ENCODE measurements around the gene DCAF17. TPM values are rescaled to one million over a fixed set of nuclear protein-coding genes. Genes with fewer than 3 reads are reported as not detected.

DCAF17 gene
- total RNA-seq, 1 experiment from 2014 or later = 20.8 TPM

- intact Hi-C loops (cut with micrococcal nuclease) = loop anchor here (2.0 to 5.0 kb wide), 2 partner anchors 269 to 459 kb away; partner anchors contain the start of gene TLK1
- Mint-ChIP-seq H3K9me3 (ENCODE audit: unreplicated experiment) (no peaks in the 10 kb centered on the region), H3K4me1 (ENCODE audit: insufficient read depth, unreplicated experiment) (peaks cover 17% of the 10 kb centered on the region), H3K36me3 (ENCODE audit: insufficient read depth, unreplicated experiment) (peaks cover 14% of the 10 kb centered on the region), H3K4me3 (ENCODE audit: unreplicated experiment) (peak overlapping the region; percentile 98), H3K27ac (ENCODE audit: low read depth, unreplicated experiment) (peak overlapping the region; percentile 37), H3K27me3 (ENCODE audit: insufficient read depth, unreplicated experiment) (no peaks in the 10 kb centered on the region)
- no peak for TF ChIP-seq CTCF (IDR thresholded peaks at IDR 0.05; ENCODE audit: unreplicated experiment)
- DNase-seq (ENCODE audit: unreplicated experiment) = no peak
- no TSS peak for BruUV-seq (replicated peaks)
- ChIA-PET POLR2A (interaction anchor here (0.6 to 6.2 kb wide), 13 partner anchors 10 to 502 kb away, joined by 3 to 108 read pairs (median 16); partner anchors contain the start of genes CYBRD1, GORASP2 and TLK1), CTCF (interaction anchor here (0.9 to 6.1 kb wide), 4 partner anchors 9 to 502 kb away, joined by 3 to 43 read pairs (median 4); partner anchors contain the start of gene GORASP2)
These were observed 2.3 kb upstream of the DCAF17 start for GRCh38 chr2:171431677-171432167.

- Mint-ChIP-seq H3K4me1 (ENCODE audit: insufficient read depth, unreplicated experiment) (peaks cover 17% of the 10 kb centered on the region), H3K4me3 (ENCODE audit: unreplicated experiment) (peak overlapping the region; percentile 98), H3K9me3 (ENCODE audit: unreplicated experiment) (no peaks in the 10 kb centered on the region), H3K27ac (ENCODE audit: low read depth, unreplicated experiment) (peak overlapping the region; percentile 93), H3K27me3 (ENCODE audit: insufficient read depth, unreplicated experiment) (no peaks in the 10 kb centered on the region), H3K36me3 (ENCODE audit: insufficient read depth, unreplicated experiment) (peaks cover 21% of the 10 kb centered on the region)
- TF ChIP-seq CTCF (IDR thresholded peaks at IDR 0.05; ENCODE audit: unreplicated experiment) = no peak
- intact Hi-C loops (cut with micrococcal nuclease) = loop anchor here (2.0 to 5.0 kb wide), 2 partner anchors 270 to 460 kb away; partner anchors contain the start of gene TLK1
- BruUV-seq (replicated peaks) = no TSS peak
- CTCF ChIA-PET = interaction anchor here (0.6 to 6.1 kb wide), 5 partner anchors 16 to 503 kb away, joined by 3 to 43 read pairs (median 3); partner anchors contain the start of gene GORASP2
- no peak for DNase-seq (ENCODE audit: unreplicated experiment)
- POLR2A ChIA-PET = interaction anchor here (0.5 to 6.2 kb wide), 23 partner anchors 11 to 1559 kb away, joined by 3 to 108 read pairs (median 4); partner anchors contain the start of genes CYBRD1, GORASP2 and TLK1
These were observed 1.6 kb upstream of the DCAF17 start for GRCh38 chr2:171432206-171432968.

- H3K4me1 Mint-ChIP-seq (ENCODE audit: insufficient read depth, unreplicated experiment) = peaks cover 17% of the 10 kb centered on the region
- peak; percentile 83 for DNase-seq (ENCODE audit: unreplicated experiment)
- no peaks in the 10 kb centered on the region for H3K9me3 Mint-ChIP-seq (ENCODE audit: unreplicated experiment)
- POLR2A ChIA-PET = interaction anchor here (0.5 to 6.2 kb wide), 30 partner anchors 11 to 1558 kb away, joined by 3 to 108 read pairs (median 4); partner anchors contain the start of genes CYBRD1, DYNC1I2, GORASP2 and TLK1
- CTCF ChIA-PET = interaction anchor here (0.6 to 6.1 kb wide), 6 partner anchors 17 to 272 kb away, joined by 3 to 43 read pairs (median 4); no protein-coding TSS in a partner anchor
- intact Hi-C loops (cut with micrococcal nuclease) = loop anchor here (2.0 to 5.0 kb wide), 2 partner anchors 271 to 460 kb away; partner anchors contain the start of gene TLK1
- no peak for TF ChIP-seq CTCF (IDR thresholded peaks at IDR 0.05; ENCODE audit: unreplicated experiment)
- H3K27me3 Mint-ChIP-seq (ENCODE audit: insufficient read depth, unreplicated experiment) = no peaks in the 10 kb centered on the region
- H3K36me3 Mint-ChIP-seq (ENCODE audit: insufficient read depth, unreplicated experiment) = peaks cover 29% of the 10 kb centered on the region
- peak overlapping the region; percentile 98 for H3K4me3 Mint-ChIP-seq (ENCODE audit: unreplicated experiment)
- peak overlapping the region; percentile 93 for H3K27ac Mint-ChIP-seq (ENCODE audit: low read depth, unreplicated experiment)
- BruUV-seq (replicated peaks) = TSS peak; percentile 71
These were observed 860 bp upstream of the DCAF17 start for GRCh38 chr2:171432969-171433762.
